Activated naive CD4-positive, alpha-beta T cell treated with anti-CD3 and anti-CD28 coated beads, Interleukin-2, amount 10 ng/mL, durations not matched to agents 7 days and 5 days (primary cell): ENCODE data around the gene APBB2.
"Not testable (repeated sequence)": the region's sequence is repeated elsewhere in the genome, so short reads cannot be mapped to it uniquely, and the experiment has no call there.

ENCODE experiments used
- CTCF ChIA-PET: fragments of 350-600 bp; sonication (Branson Sonifier 250); formaldehyde crosslinking; loops from one replicate; lab custom pipeline; 2021; ENCODE audit warnings: antibody characterized with exemption; lab: Charles Lee
- DNase-seq: peaks from one replicate; pipeline ENCODE4 v3.0.0-alpha.2; 2020
- H3K27ac Mint-ChIP-seq: one replicate; pipeline ENCODE4 v1.8.0; 2021; ENCODE audit warnings: mild to moderate bottlenecking, moderate library complexity, mixed read lengths
- H3K27me3 Mint-ChIP-seq: one replicate; pipeline ENCODE4 v1.8.0; 2021; ENCODE audit warnings: mild to moderate bottlenecking, mixed read lengths
- H3K36me3 Mint-ChIP-seq: one replicate; pipeline ENCODE4 v1.8.0; 2021; ENCODE audit warnings: mixed read lengths
- H3K4me1 Mint-ChIP-seq: one replicate; pipeline ENCODE4 v1.8.0; 2021; ENCODE audit warnings: mixed read lengths
- H3K4me3 Mint-ChIP-seq: one replicate; pipeline ENCODE4 v1.8.0; 2021; ENCODE audit warnings: mild to moderate bottlenecking, moderate library complexity, mixed read lengths
- H3K9me3 Mint-ChIP-seq: one replicate; pipeline ENCODE4 v1.8.0; 2021; ENCODE audit warnings: mixed read lengths

The APBB2 gene

DNA sequence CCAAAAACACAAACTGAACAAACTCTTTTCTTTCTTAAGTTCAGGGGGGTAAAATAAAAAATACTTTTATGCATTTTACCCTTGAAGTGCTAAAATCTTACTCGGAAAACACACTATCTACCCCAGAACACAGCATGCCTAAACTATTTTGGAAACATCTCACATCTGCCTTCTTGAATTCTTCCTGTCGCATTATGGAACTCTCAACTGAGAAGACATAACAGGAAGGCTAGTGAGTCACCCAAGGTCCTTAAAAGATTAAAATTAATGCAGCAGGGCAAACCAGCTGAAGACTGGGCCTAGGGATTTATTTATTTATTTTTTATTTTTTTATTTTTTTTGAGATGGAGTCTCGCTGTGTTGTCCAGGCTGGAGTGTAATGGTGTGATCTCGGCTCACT lies 208.2 kb downstream of the APBB2 start:
- Mint-ChIP-seq H3K4me3 (no peak overlapping the region), H3K4me1 (no peaks in the 10 kb centered on the region), H3K27me3 (no peaks in the 10 kb centered on the region), H3K36me3 (no peaks in the 10 kb centered on the region), H3K27ac (no peak overlapping the region), H3K9me3 (peaks cover 3% of the 10 kb centered on the region)
- CTCF ChIA-PET: no interaction called here
- no peak for DNase-seq

DNA sequence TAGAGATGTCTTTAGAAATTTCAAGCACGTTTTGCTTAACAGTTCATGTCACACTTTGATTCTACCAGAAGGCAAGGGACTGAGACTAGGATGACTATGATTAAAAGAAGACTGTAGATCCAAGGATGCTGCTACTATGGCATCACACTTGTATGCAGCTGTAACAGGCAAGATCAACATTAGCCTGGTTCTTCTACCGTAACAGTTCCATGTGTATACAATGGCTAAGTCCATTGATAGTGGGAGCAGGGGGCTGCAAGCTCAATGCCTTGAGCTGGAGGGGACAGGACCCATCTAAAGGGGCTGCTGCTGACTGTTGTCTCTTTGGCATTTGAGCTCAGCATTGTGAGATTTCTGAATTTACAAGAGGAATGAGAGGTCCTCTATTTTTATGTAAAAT lies 212.0 kb downstream of the APBB2 start:
- H3K4me1 Mint-ChIP-seq: no peaks in the 10 kb centered on the region
- peaks cover 3% of the 10 kb centered on the region for H3K9me3 Mint-ChIP-seq
- DNase-seq: no peak
- H3K4me3 Mint-ChIP-seq: no peak overlapping the region
- CTCF ChIA-PET: no interaction called here
- no peak overlapping the region for H3K27ac Mint-ChIP-seq
- H3K27me3 Mint-ChIP-seq: no peaks in the 10 kb centered on the region
- no peaks in the 10 kb centered on the region for H3K36me3 Mint-ChIP-seq

DNA sequence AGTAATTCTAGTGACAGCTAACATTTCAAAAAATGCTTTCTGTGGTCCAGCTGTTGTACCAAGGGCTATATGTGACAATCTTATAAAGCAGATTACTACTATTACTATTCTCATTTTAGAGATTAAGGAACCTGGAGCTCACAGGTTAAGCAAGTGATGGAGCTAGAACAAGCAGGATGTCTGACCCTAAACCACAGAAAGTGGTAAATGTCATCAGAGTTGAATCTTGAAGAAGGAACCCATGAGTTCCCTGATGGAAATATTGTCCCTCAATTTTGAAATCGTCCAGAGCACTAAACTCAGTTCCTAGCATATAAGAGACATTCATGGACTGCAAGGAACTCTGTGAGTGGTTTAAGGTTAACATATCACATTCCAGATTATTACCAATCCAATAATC lies 214.0 kb downstream of the APBB2 start:
- Mint-ChIP-seq H3K36me3 (no peaks in the 10 kb centered on the region), H3K4me1 (no peaks in the 10 kb centered on the region), H3K27me3 (peaks cover 3% of the 10 kb centered on the region), H3K27ac (no peak overlapping the region), H3K9me3 (no peaks in the 10 kb centered on the region), H3K4me3 (no peak overlapping the region)
- no peak for DNase-seq
- CTCF ChIA-PET: no interaction called here

DNA sequence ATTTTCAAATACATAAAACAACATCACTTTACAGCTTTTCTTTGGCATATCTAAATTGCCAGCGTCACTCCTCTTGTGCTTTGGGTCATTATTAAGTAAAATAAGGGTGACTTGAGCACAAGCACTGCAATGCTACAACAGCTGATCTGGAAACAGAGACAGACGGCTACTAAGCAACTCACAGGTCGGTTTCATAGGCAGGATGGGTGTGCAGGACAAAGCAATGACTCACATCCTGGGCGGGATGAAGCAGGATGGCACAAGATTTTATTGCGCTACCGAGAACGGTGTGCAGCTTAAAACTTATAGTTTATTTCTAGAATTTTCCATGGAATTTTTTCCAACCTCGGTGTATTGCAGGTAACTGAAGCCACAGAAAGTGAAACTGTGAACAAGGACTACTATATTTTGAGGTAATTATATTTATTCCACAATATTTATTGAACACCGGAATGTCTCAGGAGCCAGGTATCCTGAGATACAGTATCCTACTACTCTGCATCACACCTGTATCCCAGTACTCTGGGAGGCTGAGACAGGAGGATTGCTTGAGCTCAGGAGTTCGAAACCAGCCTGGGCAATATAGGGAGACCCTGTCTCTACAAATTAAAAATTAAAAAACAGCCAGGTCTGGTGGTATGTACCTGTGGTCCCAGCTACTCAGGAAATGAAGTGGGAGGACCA lies 215.5 kb downstream of the APBB2 start:
- Mint-ChIP-seq H3K27me3 (peaks cover 3% of the 10 kb centered on the region), H3K27ac (no peak overlapping the region), H3K4me1 (no peaks in the 10 kb centered on the region), H3K9me3 (no peaks in the 10 kb centered on the region), H3K4me3 (no peak overlapping the region), H3K36me3 (no peaks in the 10 kb centered on the region)
- no peak for DNase-seq
- CTCF ChIA-PET: interaction anchor here (0.5 kb wide), 1 partner anchor 99 kb away, joined by 4 read pairs; no protein-coding TSS in a partner anchor

DNA sequence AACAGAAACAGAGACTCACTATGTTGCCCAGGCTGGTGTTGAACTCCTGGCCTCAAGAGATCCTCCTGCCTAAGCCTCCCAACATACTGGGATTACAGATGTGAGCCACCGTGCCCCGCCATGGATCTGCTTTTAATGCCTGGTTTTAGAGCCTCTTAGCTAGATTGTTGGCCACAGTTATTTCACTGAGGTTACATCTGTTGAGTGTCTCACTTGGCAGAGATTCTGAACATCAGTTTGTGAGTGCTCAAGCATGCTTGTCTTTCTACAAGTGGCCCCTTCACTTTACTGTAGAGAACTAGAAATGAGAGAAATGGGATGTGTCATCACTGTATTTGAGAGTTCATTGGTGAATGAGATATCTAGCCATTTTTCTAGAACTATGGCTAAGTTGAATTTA lies 218.5 kb downstream of the APBB2 start:
- no peaks in the 10 kb centered on the region for H3K9me3 Mint-ChIP-seq

DNA sequence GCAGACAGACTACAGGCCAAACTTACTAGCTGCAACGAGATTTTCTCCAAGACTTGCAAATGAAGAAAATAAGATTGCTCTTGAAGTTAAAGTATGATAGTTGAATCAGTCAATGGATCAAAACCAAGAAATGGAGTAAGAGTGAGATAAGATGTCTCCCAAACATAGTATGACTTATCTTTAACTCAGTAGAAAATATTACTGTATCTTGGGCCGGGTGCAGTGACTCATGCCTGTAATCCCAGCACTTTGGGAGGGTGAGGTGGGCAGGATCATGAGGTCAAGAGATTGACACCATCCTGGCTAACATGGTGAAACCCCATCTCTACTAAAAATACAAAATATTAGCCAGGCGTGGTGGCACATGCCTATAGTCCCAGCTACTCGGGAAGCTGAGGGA lies 220.0 kb downstream of the APBB2 start:
- H3K4me3 Mint-ChIP-seq, H3K36me3 Mint-ChIP-seq, H3K27ac Mint-ChIP-seq, H3K4me1 Mint-ChIP-seq, DNase-seq, H3K9me3 Mint-ChIP-seq, H3K27me3 Mint-ChIP-seq, CTCF ChIA-PET: not testable (repeated sequence)

More for the DNA sequence above, 218.5 kb downstream of the APBB2 start:
- no peaks in the 10 kb centered on the region for H3K36me3 Mint-ChIP-seq
- H3K4me1 Mint-ChIP-seq: no peaks in the 10 kb centered on the region
- H3K27me3 Mint-ChIP-seq: peaks cover 3% of the 10 kb centered on the region
- H3K27ac Mint-ChIP-seq: no peak overlapping the region
- H3K4me3 Mint-ChIP-seq: no peak overlapping the region
- no peak for DNase-seq
- CTCF ChIA-PET: no interaction called here

DNA sequence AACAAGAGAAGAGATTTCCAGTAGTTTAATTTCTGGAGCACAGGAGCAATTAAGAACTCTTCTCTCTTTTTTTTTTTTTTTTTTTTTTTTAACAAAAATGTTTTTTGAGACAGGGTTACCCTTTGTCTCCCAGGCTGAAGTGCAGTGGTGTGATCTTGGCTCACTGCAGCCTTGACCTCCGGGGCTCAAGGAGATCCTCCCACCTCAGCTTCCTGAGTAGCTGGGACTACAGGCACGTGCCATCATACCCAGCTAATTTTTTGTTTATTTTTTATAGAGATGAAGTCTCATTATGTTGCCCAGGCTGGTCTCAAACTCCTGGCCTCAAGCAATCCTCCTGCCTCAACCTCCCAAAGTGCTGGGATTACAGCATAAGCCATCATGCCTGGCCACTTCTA lies 221.0 kb downstream of the APBB2 start:
- H3K4me1 Mint-ChIP-seq, H3K4me3 Mint-ChIP-seq, H3K9me3 Mint-ChIP-seq, CTCF ChIA-PET, DNase-seq, H3K27me3 Mint-ChIP-seq, H3K36me3 Mint-ChIP-seq, H3K27ac Mint-ChIP-seq: not testable (repeated sequence)

DNA sequence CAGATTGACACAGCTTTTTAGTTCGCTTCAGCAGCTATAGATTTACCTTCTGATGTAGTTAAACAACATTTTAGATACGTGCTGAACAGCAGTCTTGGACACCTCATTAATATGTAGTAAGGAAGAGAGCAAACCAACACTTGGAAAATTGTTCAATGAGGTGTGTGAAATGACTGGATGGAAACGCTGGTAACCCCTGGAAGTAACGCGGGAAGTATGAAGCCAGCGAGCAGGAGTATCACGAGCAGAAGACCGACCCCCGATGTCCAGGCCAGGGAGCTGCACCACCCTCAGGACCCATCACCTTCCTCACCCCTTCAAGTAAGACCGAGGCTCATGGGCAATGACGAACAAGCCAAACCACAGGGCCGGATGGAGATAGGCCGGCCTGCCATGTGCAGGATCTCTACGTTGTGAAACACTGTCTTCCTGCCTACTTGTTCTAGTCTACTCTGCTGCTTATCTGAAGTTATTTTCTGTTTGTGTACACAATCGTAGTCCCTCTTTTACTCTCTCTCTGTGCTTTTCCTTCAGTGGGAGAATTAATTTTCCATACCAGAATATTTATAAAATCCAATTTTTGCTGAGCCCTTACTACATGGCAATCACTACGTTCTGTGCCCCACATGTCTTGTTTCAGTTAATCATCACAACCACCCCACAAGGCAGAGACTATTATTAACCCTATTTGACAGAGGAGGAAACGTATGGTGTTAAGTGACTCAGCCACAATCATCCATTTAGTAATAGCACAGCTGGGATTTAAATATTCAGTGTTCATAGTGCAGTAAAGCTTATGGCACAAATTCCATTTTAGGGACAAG lies 221.7 kb downstream of the APBB2 start:
- H3K4me1 Mint-ChIP-seq: no peaks in the 10 kb centered on the region
- no peak overlapping the region for H3K4me3 Mint-ChIP-seq
- peaks cover 3% of the 10 kb centered on the region for H3K27me3 Mint-ChIP-seq
- no peaks in the 10 kb centered on the region for H3K36me3 Mint-ChIP-seq
- CTCF ChIA-PET: interaction anchor here (1.0 kb wide), 1 partner anchor 19 kb away, joined by 4 read pairs; no protein-coding TSS in a partner anchor
- H3K27ac Mint-ChIP-seq: no peak overlapping the region
- no peaks in the 10 kb centered on the region for H3K9me3 Mint-ChIP-seq
- no peak for DNase-seq

DNA sequence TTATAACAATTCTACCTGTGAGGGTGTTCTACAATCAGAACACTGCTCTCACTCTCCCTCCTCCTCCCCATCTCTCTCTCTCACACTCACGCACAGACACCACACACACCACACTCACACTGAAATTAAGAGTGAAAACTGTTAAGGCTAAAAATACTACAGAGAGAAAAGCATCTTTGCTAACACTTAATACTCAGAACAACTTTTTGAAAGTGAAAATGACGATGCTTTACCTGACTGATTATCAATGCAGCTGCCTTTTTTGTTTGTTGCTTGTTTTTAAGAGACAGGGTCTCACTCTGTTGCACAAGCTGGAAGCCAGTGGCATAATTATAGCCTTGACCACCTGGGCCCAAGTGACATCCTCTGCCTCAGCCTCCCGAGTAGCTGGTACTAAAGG lies 222.4 kb downstream of the APBB2 start:
- DNase-seq: no peak
- Mint-ChIP-seq H3K9me3 (no peaks in the 10 kb centered on the region), H3K27me3 (peaks cover 3% of the 10 kb centered on the region), H3K36me3 (no peaks in the 10 kb centered on the region), H3K4me1 (no peaks in the 10 kb centered on the region), H3K27ac (no peak overlapping the region), H3K4me3 (no peak overlapping the region)
- CTCF ChIA-PET: interaction anchor here (1.0 kb wide), 1 partner anchor 19 kb away, joined by 4 read pairs; no protein-coding TSS in a partner anchor

DNA sequence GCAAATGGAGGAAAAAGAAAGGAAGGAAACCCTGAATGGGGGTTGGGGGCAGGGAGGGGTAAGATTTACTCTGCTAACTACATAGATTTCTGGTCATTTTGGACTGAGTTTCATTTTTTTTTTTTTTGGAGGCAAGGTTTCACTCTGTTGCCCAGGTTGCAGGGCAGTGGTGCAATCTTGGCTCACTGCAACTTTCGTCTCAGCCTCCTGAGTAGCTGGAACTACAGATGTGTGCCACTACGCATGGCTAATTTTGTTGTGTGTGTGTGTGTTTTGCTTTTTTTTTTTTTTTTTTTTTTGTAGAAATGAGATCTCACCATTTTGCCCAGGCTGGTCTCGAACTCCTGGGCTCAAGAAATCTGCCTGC lies 223.5 kb downstream of the APBB2 start:
- DNase-seq: no peak
- no peaks in the 10 kb centered on the region for H3K36me3 Mint-ChIP-seq
- H3K27me3 Mint-ChIP-seq: peaks cover 3% of the 10 kb centered on the region
- CTCF ChIA-PET: no interaction called here
- H3K4me3 Mint-ChIP-seq: no peak overlapping the region
- no peaks in the 10 kb centered on the region for H3K4me1 Mint-ChIP-seq
- no peak overlapping the region for H3K27ac Mint-ChIP-seq
- no peaks in the 10 kb centered on the region for H3K9me3 Mint-ChIP-seq

DNA sequence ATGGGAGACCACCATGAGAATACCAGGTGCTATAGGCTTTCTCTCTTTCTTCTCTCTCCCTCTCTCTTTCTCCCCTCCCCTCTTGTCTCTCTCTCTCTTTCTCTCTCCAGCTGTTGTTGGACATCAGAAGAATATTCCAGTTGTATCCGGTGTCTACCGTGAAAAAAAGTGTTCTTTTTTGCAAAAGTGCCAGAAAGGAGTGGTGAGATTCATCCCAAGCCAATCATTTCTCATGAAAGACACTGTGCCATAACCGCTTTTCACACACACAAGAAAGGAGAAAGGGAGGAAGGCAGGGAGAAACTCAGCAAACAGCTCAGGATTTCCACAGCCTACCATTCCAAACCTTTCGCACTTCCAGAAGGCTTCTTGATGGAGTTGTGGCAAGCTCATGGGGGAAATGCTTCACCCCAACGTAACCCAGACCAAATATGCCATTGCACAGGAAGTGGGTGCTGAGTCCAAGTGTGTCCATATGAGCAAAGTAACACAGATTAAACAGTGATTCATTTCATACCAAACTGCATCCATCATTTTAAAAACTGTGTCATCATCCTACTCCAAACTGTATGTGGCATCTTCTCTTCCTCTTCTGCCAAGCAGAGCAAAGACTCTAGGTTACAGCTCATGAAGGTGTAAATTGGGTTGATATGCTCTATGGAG lies 224.0 kb downstream of the APBB2 start:
- Mint-ChIP-seq H3K27me3 (no peaks in the 10 kb centered on the region), H3K4me3 (no peak overlapping the region), H3K27ac (no peak overlapping the region), H3K36me3 (no peaks in the 10 kb centered on the region), H3K9me3 (no peaks in the 10 kb centered on the region), H3K4me1 (no peaks in the 10 kb centered on the region)
- no peak for DNase-seq
- CTCF ChIA-PET: no interaction called here

DNA sequence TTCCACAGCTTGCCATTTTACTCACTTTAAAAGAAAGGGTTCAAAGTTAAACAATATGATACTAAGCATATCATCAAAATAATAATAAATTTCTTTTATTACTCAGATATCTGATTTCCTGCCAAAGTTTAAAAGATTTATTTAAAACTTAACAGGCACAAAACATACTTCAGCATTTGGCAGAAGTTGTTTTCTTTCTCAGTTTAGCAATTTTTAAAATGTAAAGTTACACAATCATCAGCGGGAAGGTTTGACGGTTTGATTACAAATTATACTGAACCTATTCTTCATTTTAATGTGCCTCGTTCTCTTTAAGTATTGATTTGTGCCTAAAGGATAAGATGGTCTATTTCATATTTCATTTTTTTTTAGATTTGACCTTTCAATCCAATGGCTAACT lies 227.2 kb downstream of the APBB2 start:
- H3K4me3 Mint-ChIP-seq: no peak overlapping the region
- CTCF ChIA-PET: interaction anchor here (0.6 to 2.2 kb wide), 2 partner anchors 11 to 175 kb away, joined by 3 to 13 read pairs; no protein-coding TSS in a partner anchor
- no peaks in the 10 kb centered on the region for H3K9me3 Mint-ChIP-seq
- no peaks in the 10 kb centered on the region for H3K36me3 Mint-ChIP-seq
- no peaks in the 10 kb centered on the region for H3K4me1 Mint-ChIP-seq
- no peak for DNase-seq
- no peak overlapping the region for H3K27ac Mint-ChIP-seq
- H3K27me3 Mint-ChIP-seq: no peaks in the 10 kb centered on the region

DNA sequence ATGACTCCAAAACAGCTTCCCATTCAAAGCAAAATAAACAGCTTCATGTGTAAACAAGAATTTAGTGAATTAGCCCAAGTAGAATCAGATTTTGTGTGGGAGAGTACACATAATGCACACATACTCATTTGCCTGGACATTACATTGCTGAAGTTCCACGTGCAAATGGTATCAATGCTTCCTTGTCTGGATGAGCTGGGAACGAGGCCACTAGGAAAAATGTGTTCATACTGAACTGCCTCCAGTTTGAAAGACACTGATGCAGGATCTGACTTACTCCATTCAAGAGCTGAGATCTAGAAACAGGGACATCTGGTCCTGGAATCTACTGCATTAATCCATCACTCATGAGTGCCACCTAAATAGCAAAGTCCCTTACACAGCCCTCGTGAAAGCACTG lies 228.0 kb downstream of the APBB2 start:
- H3K27me3 Mint-ChIP-seq: no peaks in the 10 kb centered on the region
- H3K9me3 Mint-ChIP-seq: no peaks in the 10 kb centered on the region
- no peak overlapping the region for H3K27ac Mint-ChIP-seq
- DNase-seq: no peak
- H3K4me1 Mint-ChIP-seq: no peaks in the 10 kb centered on the region
- no peaks in the 10 kb centered on the region for H3K36me3 Mint-ChIP-seq
- CTCF ChIA-PET: interaction anchor here (0.6 to 2.2 kb wide), 3 partner anchors 10 to 228 kb away, joined by 3 to 13 read pairs (median 4); partner anchors contain the start of gene APBB2
- no peak overlapping the region for H3K4me3 Mint-ChIP-seq

DNA sequence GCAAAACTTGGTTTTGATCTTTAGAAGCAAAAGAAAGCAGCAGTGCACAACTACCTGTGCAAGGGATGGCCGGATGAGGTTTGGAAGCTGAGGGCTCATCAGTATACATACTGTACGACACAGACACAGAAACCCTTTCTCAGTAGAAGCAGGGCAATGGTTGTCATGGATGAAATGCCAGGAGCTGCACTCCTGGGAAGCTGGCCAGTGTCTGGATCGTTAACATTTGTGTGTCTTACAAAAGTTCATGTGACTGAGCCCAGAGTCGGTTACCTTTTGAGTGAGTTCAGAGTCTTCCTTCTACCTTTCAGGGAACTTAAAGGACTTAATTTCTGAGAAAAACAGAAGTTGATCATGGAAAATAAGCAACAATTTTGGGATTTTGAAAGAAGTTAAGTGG lies 230.3 kb downstream of the APBB2 start:
- H3K9me3 Mint-ChIP-seq: no peaks in the 10 kb centered on the region

More for the DNA sequence above, 230.3 kb downstream of the APBB2 start:
- CTCF ChIA-PET: no interaction called here
- Mint-ChIP-seq H3K4me3 (no peak overlapping the region), H3K27ac (no peak overlapping the region), H3K4me1 (no peaks in the 10 kb centered on the region), H3K27me3 (no peaks in the 10 kb centered on the region), H3K36me3 (no peaks in the 10 kb centered on the region)
- no peak for DNase-seq
